ENCODE measurements around the gene GABBR2. TPM values are rescaled to one million over a fixed set of nuclear protein-coding genes. Genes with fewer than 3 reads are reported as not detected.
"Not testable (repeated sequence)": the region's sequence is repeated elsewhere in the genome, so short reads cannot be mapped to it uniquely, and the experiment has no call there.

The GABBR2 gene
- total RNA-seq, 1 donor from 2014 or later: not detected

DNA sequence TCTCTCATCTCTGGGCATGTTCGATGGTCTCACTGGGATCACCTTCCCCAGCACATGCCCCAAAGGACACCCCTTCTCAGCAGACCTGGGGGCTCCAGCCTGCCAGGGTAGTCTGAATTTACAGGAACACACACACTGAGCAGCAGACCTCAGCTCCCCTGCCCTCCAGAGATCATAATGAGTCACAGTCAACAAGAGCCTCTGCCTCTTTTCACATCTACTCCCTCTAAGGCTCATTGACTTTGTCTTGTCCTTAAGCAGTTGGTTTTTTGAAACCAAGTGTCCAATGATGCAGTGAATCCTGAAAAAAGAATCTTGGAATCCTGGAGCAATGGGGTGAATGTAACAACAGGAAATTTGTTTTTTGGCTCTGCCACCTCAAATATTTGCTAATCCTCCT is 20.8 kb downstream of the GABBR2 start:
- peaks cover 3% of the 10 kb centered on the region for H3K27me3 ChIP-seq (ENCODE audit: control insufficient read depth, insufficient read depth, low read length)
- no peaks in the 10 kb centered on the region for H3K36me3 ChIP-seq (ENCODE audit: control insufficient read depth, insufficient read depth, low read length)
- H3K4me3 ChIP-seq (ENCODE audit: low read depth, low read length): no peak overlapping the region
- FAIRE-seq (no peak), DNase-seq (ENCODE audit: low read depth) (peak; percentile 27)
- TF ChIP-seq CTCF (IDR thresholded peaks at IDR 0.05; ENCODE audit: insufficient read depth, low read length, severe bottlenecking): no peak

DNA sequence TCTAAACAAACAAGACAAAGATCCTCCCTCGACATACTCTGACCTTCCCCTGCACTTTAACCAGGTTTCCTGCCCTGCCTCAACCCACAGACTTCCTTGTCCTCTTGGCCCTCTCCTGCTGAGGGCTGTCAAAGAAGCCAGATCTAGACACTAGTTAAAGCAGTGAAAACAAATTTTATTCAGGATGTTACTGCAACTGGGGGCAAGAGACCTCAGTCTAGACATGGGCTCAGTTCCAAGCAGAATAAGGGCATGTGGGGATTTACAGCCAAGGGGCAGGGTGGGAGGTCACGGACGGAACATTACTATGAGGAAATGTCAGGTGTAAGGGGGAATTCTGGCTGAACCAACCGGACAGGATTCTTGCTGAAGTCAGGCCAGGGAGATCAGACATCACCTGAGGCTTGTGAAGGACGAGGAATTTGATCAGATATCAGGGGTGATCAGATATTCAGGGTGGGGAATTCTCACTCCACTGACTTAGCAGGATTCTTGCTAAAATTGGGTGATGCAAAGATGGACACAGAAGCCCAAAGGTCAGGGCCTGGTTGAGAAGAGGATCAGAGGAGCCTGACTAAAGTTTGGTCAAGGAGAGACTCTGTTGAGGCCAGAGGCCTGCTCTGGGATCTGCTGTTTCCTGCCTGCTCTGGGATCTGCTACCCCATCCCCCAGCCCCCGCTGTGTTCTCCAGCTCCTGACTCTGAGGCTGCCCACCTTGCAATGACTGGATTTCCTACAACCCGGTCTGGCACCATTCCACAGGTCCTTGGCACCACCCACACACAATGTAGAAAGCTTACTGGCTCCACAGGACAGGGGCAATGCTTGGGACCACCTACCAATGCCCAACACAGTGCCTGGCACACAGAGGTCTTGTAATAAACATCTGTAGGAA is 21.5 kb downstream of the GABBR2 start:
- no peak for TF ChIP-seq CTCF (IDR thresholded peaks at IDR 0.05; ENCODE audit: insufficient read depth, low read length, severe bottlenecking)
- DNase-seq (ENCODE audit: low read depth) (no peak), FAIRE-seq (no peak)
- no peak overlapping the region for H3K4me3 ChIP-seq (ENCODE audit: low read depth, low read length)
- H3K27me3 ChIP-seq (ENCODE audit: control insufficient read depth, insufficient read depth, low read length): peaks cover 3% of the 10 kb centered on the region
- no peaks in the 10 kb centered on the region for H3K36me3 ChIP-seq (ENCODE audit: control insufficient read depth, insufficient read depth, low read length)

DNA sequence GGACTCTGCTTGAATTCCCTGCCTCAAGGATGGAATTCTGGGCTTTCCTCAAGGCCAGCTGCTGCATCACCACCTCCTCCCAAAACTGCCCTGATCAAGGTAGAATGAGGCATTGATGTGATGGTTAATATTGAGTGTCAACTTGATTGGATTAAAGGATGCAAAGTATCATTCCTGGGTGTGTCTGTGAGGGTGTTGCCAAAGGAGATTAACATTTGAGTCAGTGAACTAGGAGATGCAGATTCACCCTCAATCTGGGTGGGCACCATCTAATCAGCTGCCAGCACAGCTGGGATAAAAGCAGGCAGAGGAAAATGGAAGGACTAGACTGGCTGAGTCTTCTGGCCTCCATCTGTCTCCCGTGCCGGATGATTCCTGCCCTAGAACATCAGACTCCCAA is 23.9 kb downstream of the GABBR2 start:
- H3K36me3 ChIP-seq (ENCODE audit: control insufficient read depth, insufficient read depth, low read length); FAIRE-seq; H3K4me3 ChIP-seq (ENCODE audit: low read depth, low read length); DNase-seq (ENCODE audit: low read depth); H3K27me3 ChIP-seq (ENCODE audit: control insufficient read depth, insufficient read depth, low read length): not testable (repeated sequence)

DNA sequence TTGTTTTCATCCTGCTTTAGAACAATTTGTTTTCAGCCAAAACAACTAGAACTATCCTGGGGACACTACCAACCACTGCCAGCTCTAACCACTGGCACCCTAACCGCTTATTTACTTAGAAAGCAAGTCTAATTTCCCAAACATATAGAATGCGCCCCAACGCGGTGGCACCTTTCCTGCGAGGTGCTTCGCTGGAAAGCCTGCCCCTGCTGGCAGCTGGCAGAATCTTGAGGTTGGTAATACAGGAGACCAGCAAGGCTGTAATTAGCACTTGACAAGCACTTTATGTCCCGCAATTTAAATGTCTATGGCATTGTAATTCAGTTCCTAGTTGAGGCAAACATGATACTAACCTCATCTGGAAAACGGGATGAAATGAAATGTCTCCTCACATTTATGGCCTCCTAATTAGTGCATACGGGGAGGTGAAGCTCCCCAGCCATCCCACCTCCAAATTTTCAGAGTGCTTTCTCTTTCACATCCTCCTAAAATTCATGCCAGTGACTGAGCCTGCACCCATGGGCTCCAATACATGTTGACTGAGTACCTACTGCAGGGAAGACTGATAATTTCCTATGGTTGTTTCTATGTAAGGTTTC is 30.4 kb downstream of the GABBR2 start:
- no peak overlapping the region for H3K4me3 ChIP-seq (ENCODE audit: low read depth, low read length)
- no peaks in the 10 kb centered on the region for H3K36me3 ChIP-seq (ENCODE audit: control insufficient read depth, insufficient read depth, low read length)
- FAIRE-seq (no peak), DNase-seq (ENCODE audit: low read depth) (peak; percentile 30)
- peaks cover 8% of the 10 kb centered on the region for H3K27me3 ChIP-seq (ENCODE audit: control insufficient read depth, insufficient read depth, low read length)
- TF ChIP-seq CTCF (IDR thresholded peaks at IDR 0.05; ENCODE audit: insufficient read depth, low read length, severe bottlenecking): peak; percentile 73

DNA sequence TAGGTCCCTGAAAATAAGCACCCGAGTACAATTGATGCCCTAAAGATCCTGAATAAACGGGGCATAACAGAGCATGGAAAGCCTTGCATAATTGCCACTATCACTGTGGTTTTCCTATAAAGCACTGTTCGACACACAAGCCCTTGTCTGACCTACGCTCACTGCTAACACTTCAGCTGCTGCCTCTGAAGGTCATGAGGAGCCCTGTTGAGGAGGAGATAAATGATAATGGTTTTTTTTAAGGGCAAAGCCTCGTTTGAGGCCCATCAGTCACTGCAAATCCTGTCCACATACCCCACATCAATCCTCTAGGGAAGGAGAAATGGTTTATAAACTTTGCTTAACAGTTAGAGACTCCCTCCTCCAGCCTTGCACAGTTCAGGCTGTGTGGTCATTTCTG is 35.1 kb downstream of the GABBR2 start:
- DNase-seq (ENCODE audit: low read depth) (no peak), FAIRE-seq (no peak)
- Histone ChIP-seq H3K27me3 (ENCODE audit: control insufficient read depth, insufficient read depth, low read length) (peaks cover 8% of the 10 kb centered on the region), H3K4me3 (ENCODE audit: low read depth, low read length) (no peak overlapping the region), H3K36me3 (ENCODE audit: control insufficient read depth, insufficient read depth, low read length) (no peaks in the 10 kb centered on the region)
- TF ChIP-seq CTCF (IDR thresholded peaks at IDR 0.05; ENCODE audit: insufficient read depth, low read length, severe bottlenecking): no peak

GRCh38 chr9:98667005-98667640 is 41.6 kb downstream of the GABBR2 start:
- Histone ChIP-seq H3K4me3 (ENCODE audit: low read depth, low read length) (no peak overlapping the region), H3K27me3 (ENCODE audit: control insufficient read depth, insufficient read depth, low read length) (no peaks in the 10 kb centered on the region), H3K36me3 (ENCODE audit: control insufficient read depth, insufficient read depth, low read length) (no peaks in the 10 kb centered on the region)
- TF ChIP-seq CTCF (IDR thresholded peaks at IDR 0.05; ENCODE audit: insufficient read depth, low read length, severe bottlenecking): no peak
- DNase-seq (ENCODE audit: low read depth) (no peak), FAIRE-seq (no peak)

Measured in bronchial epithelial cell (primary cell).